ENCODE results near the gene ACCS. TPM values are rescaled to one million over a fixed set of nuclear protein-coding genes. Genes with fewer than 3 reads are reported as not detected.

The ACCS gene
- total and polyA plus RNA-seq, 2 experiments from 2014 or later: 9.9 to 21.4 TPM

- TF ChIP-seq EZH2 (IDR thresholded peaks at IDR 0.05; ENCODE audit: borderline replicate concordance) (no peak), EZH2phosphoT487 (IDR thresholded peaks at IDR 0.05; ENCODE audit: low read depth, severe bottlenecking, unreplicated experiment) (no peak), CTCF (IDR thresholded peaks at IDR 0.05; ENCODE audit: poor library complexity) (no peak)
- 82% methylated on average over 3 of the region's 3 CpGs for WGBS (ENCODE audit: low lambda C conversion rate, missing lambda C conversion rate)
- no peak for DNase-seq (ENCODE audit: low spot score)
- H2AFZ ChIP-seq: no peak overlapping the region
- no peak overlapping the region for H3K4me3 ChIP-seq
- H3K79me2 ChIP-seq: peaks cover 3% of the 10 kb centered on the region
- H3K9me2 ChIP-seq (replicated peaks; ENCODE audit: insufficient read depth): no peaks in the 10 kb centered on the region
- H3K4me1 ChIP-seq (ENCODE audit: insufficient read depth): peaks cover 4% of the 10 kb centered on the region
- no peaks in the 10 kb centered on the region for H3K27me3 ChIP-seq
- H3K36me3 ChIP-seq (replicated peaks; ENCODE audit: insufficient read depth, low read depth): no peaks in the 10 kb centered on the region
- H4K20me1 ChIP-seq (ENCODE audit: insufficient read depth, poor library complexity, severe bottlenecking): no peaks in the 10 kb centered on the region
- no peak overlapping the region for H3K4me2 ChIP-seq
- H3K27ac ChIP-seq: no peak overlapping the region
- no peaks in the 10 kb centered on the region for H3K9me3 ChIP-seq (ENCODE audit: low read depth)
These were observed 5.1 kb downstream of the ACCS start for GRCh38 chr11:44071157-44071556.

- Histone ChIP-seq H2AFZ (no peak overlapping the region), H3K4me3 (no peak overlapping the region), H3K27me3 (no peaks in the 10 kb centered on the region), H3K4me1 (ENCODE audit: insufficient read depth) (no peaks in the 10 kb centered on the region), H3K9me3 (ENCODE audit: low read depth) (no peaks in the 10 kb centered on the region), H3K27ac (no peak overlapping the region), H3K36me3 (replicated peaks; ENCODE audit: insufficient read depth, low read depth) (no peaks in the 10 kb centered on the region), H3K9me2 (replicated peaks; ENCODE audit: insufficient read depth) (no peaks in the 10 kb centered on the region), H4K20me1 (ENCODE audit: insufficient read depth, poor library complexity, severe bottlenecking) (no peaks in the 10 kb centered on the region), H3K4me2 (no peak overlapping the region), H3K79me2 (no peaks in the 10 kb centered on the region)
- DNase-seq (ENCODE audit: low spot score): no peak
- TF ChIP-seq CTCF (IDR thresholded peaks at IDR 0.05; ENCODE audit: poor library complexity): no peak
- no peak for TF ChIP-seq EZH2 (IDR thresholded peaks at IDR 0.05; ENCODE audit: borderline replicate concordance)
- no peak for TF ChIP-seq EZH2phosphoT487 (IDR thresholded peaks at IDR 0.05; ENCODE audit: low read depth, severe bottlenecking, unreplicated experiment)
- 91% methylated on average over 8 of the region's 8 CpGs for WGBS (ENCODE audit: low lambda C conversion rate, missing lambda C conversion rate)
These were observed 6.9 kb downstream of the ACCS start for GRCh38 chr11:44072757-44073658.

DNA sequence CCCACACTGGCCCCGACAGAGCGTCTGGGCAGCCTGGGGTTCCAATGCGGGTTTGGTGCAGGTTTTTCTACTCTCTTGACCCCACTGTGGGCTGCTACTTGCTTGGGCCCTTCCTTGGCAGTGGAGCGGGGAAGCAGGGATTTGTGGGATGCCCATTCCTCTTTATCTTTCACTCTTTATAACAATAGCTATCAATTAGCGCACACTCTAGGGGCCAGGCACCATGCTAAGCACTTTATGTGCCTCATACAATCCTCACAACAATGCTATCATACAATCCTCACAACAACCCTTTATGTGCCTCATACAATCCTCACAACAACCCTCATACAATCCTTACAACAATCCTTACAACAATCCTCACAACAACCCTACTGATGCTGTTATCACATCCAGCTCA is 12.7 kb downstream of the ACCS start:
- Histone ChIP-seq H3K79me2 (no peaks in the 10 kb centered on the region), H3K27ac (no peak overlapping the region), H3K36me3 (replicated peaks; ENCODE audit: insufficient read depth, low read depth) (no peaks in the 10 kb centered on the region), H3K4me1 (ENCODE audit: insufficient read depth) (no peaks in the 10 kb centered on the region), H3K4me3 (no peak overlapping the region), H3K9me3 (ENCODE audit: low read depth) (no peaks in the 10 kb centered on the region), H3K27me3 (no peaks in the 10 kb centered on the region), H3K4me2 (no peak overlapping the region), H4K20me1 (ENCODE audit: insufficient read depth, poor library complexity, severe bottlenecking) (no peaks in the 10 kb centered on the region), H2AFZ (no peak overlapping the region), H3K9me2 (replicated peaks; ENCODE audit: insufficient read depth) (no peaks in the 10 kb centered on the region)
- TF ChIP-seq EZH2phosphoT487 (IDR thresholded peaks at IDR 0.05; ENCODE audit: low read depth, severe bottlenecking, unreplicated experiment) (no peak), CTCF (IDR thresholded peaks at IDR 0.05; ENCODE audit: poor library complexity) (no peak), EZH2 (IDR thresholded peaks at IDR 0.05; ENCODE audit: borderline replicate concordance) (no peak)
- no peak for DNase-seq (ENCODE audit: low spot score)
- WGBS (ENCODE audit: low lambda C conversion rate, missing lambda C conversion rate): 94% methylated on average over 5 of the region's 5 CpGs
